GM12891 (cell line): ENCODE results near the gene OXT.
"Not testable (repeated sequence)": the region's sequence is repeated elsewhere in the genome, so short reads cannot be mapped to it uniquely, and the experiment has no call there.

Source experiments
- DNase-seq: peaks from one replicate; pipeline ENCODE4 v3.0.0; 2011; ENCODE audit warnings: low spot score; ENCODE audit not compliant: insufficient read length
- FAIRE-seq: peaks from 2 replicates; lab custom pipeline; 2011; peaks lifted over from hg19 to GRCh38; lab: Jason Lieb, UNC
- PAX5 ChIP-seq: IDR thresholded peaks from 2 replicates; pipeline ENCODE4 v1.6.1; 2011; ENCODE audit warnings: low read length, moderate library complexity, mild to moderate bottlenecking; ENCODE audit not compliant: insufficient read depth, severe bottlenecking
- POLR2A ChIP-seq: IDR thresholded peaks from 2 replicates; pipeline ENCODE4 v1.6.1; 2011; ENCODE audit warnings: low read depth, low read length, control low read depth
- POLR2AphosphoS5 ChIP-seq: IDR thresholded peaks from 2 replicates; pipeline ENCODE4 v1.6.1; 2011; ENCODE audit warnings: low read depth, low read length, control low read depth
- POU2F2 ChIP-seq: IDR thresholded peaks from 2 replicates; pipeline ENCODE4 v1.6.1; 2011; ENCODE audit warnings: low read depth, mild to moderate bottlenecking, control low read depth, low read length, moderate library complexity
- SPI1 ChIP-seq: IDR thresholded peaks from 2 replicates; pipeline ENCODE4 v1.6.1; 2011; ENCODE audit warnings: low read depth, low read length, control low read depth
- TAF1 ChIP-seq: IDR thresholded peaks from 2 replicates; pipeline ENCODE4 v1.6.1; 2011; ENCODE audit warnings: low read depth, low read length, control low read depth

The OXT gene

GRCh38 chr20:3115190-3116107 is 44.0 kb downstream of the OXT start:
- DNase-seq (peak; percentile 71), FAIRE-seq (no peak)
- TF ChIP-seq POLR2A (no peak), POU2F2 (no peak), SPI1 (no peak), POLR2AphosphoS5 (no peak)

- TF ChIP-seq PAX5 (no peak), POLR2AphosphoS5 (no peak), SPI1 (no peak), TAF1 (no peak), POU2F2 (no peak), POLR2A (no peak)
- FAIRE-seq: no peak
Measured at GRCh38 chr20:3116341-3116740, 44.9 kb downstream of the OXT start.

GRCh38 chr20:3117839-3118379 is 46.5 kb downstream of the OXT start:
- not testable (repeated sequence) for DNase-seq
- FAIRE-seq: peak; percentile 54

More at GRCh38 chr20:3116341-3116740, 44.9 kb downstream of the OXT start:
- no peak for DNase-seq

- DNase-seq: no peak
- no peak for FAIRE-seq
- TF ChIP-seq POLR2A (no peak), PAX5 (no peak), POU2F2 (no peak), POLR2AphosphoS5 (no peak), SPI1 (no peak)
Measured at GRCh38 chr20:3119044-3119443, 47.6 kb downstream of the OXT start.

- DNase-seq (no peak), FAIRE-seq (no peak)
- TF ChIP-seq POLR2AphosphoS5: no peak
- no peak for TF ChIP-seq POU2F2
- no peak for TF ChIP-seq PAX5
- TF ChIP-seq TAF1: no peak
- no peak for TF ChIP-seq POLR2A
- TF ChIP-seq SPI1: no peak
Measured at GRCh38 chr20:3121271-3121911, 50.0 kb downstream of the OXT start.
